ENCODE data around the gene PMAIP1.

GRCh38 chr18:59893971-59894370 lies 5.8 kb upstream of the PMAIP1 start:
- TF ChIP-seq EZH2phosphoT487 (IDR thresholded peaks at IDR 0.05; ENCODE audit: borderline replicate concordance, low read depth, low read length) (no peak), CTCF (conservative IDR thresholded peaks at IDR 0.05; ENCODE audit: low read length) (no peak)
